AG08395 (cell line): ENCODE measurements around the gene GTF3C2.
"Not testable (repeated sequence)": the region's sequence is repeated elsewhere in the genome, so short reads cannot be mapped to it uniquely, and the experiment has no call there.

Source experiments
- DNase-seq: peaks from one replicate; pipeline ENCODE4 v3.0.0; 2012; ENCODE audit warnings: mixed read lengths, low spot score

The GTF3C2 gene

GRCh38 chr2:27373567-27373966, 17.0 kb upstream of the GTF3C2 start:
- DNase-seq: no peak

GRCh38 chr2:27372937-27373336, 16.4 kb upstream of the GTF3C2 start:
- DNase-seq: no peak

GRCh38 chr2:27370816-27371620, 14.5 kb upstream of the GTF3C2 start:
- DNase-seq: peak; percentile 10

GRCh38 chr2:27370026-27370815, 13.7 kb upstream of the GTF3C2 start, which contains the start of the genes EIF2B4 and SNX17:
EIF2B4 (minus strand) TSS chr2:27370338; CDS start chr2:27370314, 24 bp downstream.
SNX17 (plus strand) TSS chr2:27370616; CDS start chr2:27370744, 128 bp downstream.
- DNase-seq: peak; percentile 97

GRCh38 chr2:27369471-27370025, 13.0 kb upstream of the GTF3C2 start:
- peak; percentile 85 for DNase-seq

- no peak for DNase-seq
Observed at GRCh38 chr2:27363933-27364332, 7.4 kb upstream of the GTF3C2 start.

- DNase-seq: no peak
Observed at GRCh38 chr2:27362678-27363420, 6.3 kb upstream of the GTF3C2 start.

GRCh38 chr2:27356056-27356381, 545 bp downstream of the GTF3C2 start:
- peak; percentile 65 for DNase-seq

- DNase-seq: no peak
Observed at GRCh38 chr2:27354597-27354927, 2.0 kb downstream of the GTF3C2 start.

GRCh38 chr2:27353762-27354596, 2.6 kb downstream of the GTF3C2 start:
- no peak for DNase-seq

- DNase-seq: not testable (repeated sequence)
Observed at GRCh38 chr2:27353386-27353761, 3.2 kb downstream of the GTF3C2 start.

- DNase-seq: no peak
Observed at GRCh38 chr2:27351802-27352598, 4.6 kb downstream of the GTF3C2 start.

- DNase-seq: no peak
Observed at GRCh38 chr2:27350106-27350693, 6.4 kb downstream of the GTF3C2 start.

- no peak for DNase-seq
Observed at GRCh38 chr2:27347641-27348040, 8.9 kb downstream of the GTF3C2 start.

GRCh38 chr2:27336173-27336572, 20.4 kb downstream of the GTF3C2 start:
- DNase-seq: no peak

GRCh38 chr2:27335311-27335710, 21.3 kb downstream of the GTF3C2 start:
- no peak for DNase-seq

- no peak for DNase-seq
Observed at GRCh38 chr2:27324720-27325119, 31.8 kb downstream of the GTF3C2 start.

- no peak for DNase-seq
Observed at GRCh38 chr2:27323596-27324285, 32.8 kb downstream of the GTF3C2 start.

GRCh38 chr2:27322766-27323595, 33.6 kb downstream of the GTF3C2 start, which contains the start of gene MPV17:
MPV17 (minus strand) TSS chr2:27323097; CDS start chr2:27322517, 580 bp downstream.
- peak; percentile 97 for DNase-seq
